ENCODE measurements around the gene ACSF3.

Gene ACSF3

GRCh38 chr16:89134269-89134668 lies 40.6 kb downstream of the ACSF3 start:
- in situ Hi-C loops (cut with HindIII; ENCODE audit: low pct_ligation_motif_present, low pct_unique_long_range_greater_than_20kb, low sequenced_read_pairs) = no loop called here
- no peak for DNase-seq

- in situ Hi-C loops (cut with HindIII; ENCODE audit: low pct_ligation_motif_present, low pct_unique_long_range_greater_than_20kb, low sequenced_read_pairs) = no loop called here
- no peak for DNase-seq
These were observed 41.5 kb downstream of the ACSF3 start for GRCh38 chr16:89135166-89135565.

- in situ Hi-C loops (cut with HindIII; ENCODE audit: low pct_ligation_motif_present, low pct_unique_long_range_greater_than_20kb, low sequenced_read_pairs) = no loop called here
- no peak for DNase-seq
These were observed 42.5 kb downstream of the ACSF3 start for GRCh38 chr16:89135971-89136765.

- no peak for DNase-seq
- in situ Hi-C loops (cut with HindIII; ENCODE audit: low pct_ligation_motif_present, low pct_unique_long_range_greater_than_20kb, low sequenced_read_pairs) = no loop called here
These were observed 43.3 kb downstream of the ACSF3 start for GRCh38 chr16:89136931-89137330.

- in situ Hi-C loops (cut with HindIII; ENCODE audit: low pct_ligation_motif_present, low pct_unique_long_range_greater_than_20kb, low sequenced_read_pairs) = no loop called here
- no peak for DNase-seq
These were observed 44.2 kb downstream of the ACSF3 start for GRCh38 chr16:89137666-89138512.

GRCh38 chr16:89138513-89138795 lies 44.8 kb downstream of the ACSF3 start:
- DNase-seq = no peak
- in situ Hi-C loops (cut with HindIII; ENCODE audit: low pct_ligation_motif_present, low pct_unique_long_range_greater_than_20kb, low sequenced_read_pairs) = no loop called here

- DNase-seq = no peak
- in situ Hi-C loops (cut with HindIII; ENCODE audit: low pct_ligation_motif_present, low pct_unique_long_range_greater_than_20kb, low sequenced_read_pairs) = no loop called here
These were observed 45.3 kb downstream of the ACSF3 start for GRCh38 chr16:89138843-89139520.

- in situ Hi-C loops (cut with HindIII; ENCODE audit: low pct_ligation_motif_present, low pct_unique_long_range_greater_than_20kb, low sequenced_read_pairs) = no loop called here
- DNase-seq = no peak
These were observed 46.3 kb downstream of the ACSF3 start for GRCh38 chr16:89139907-89140361.

- no peak for DNase-seq
- in situ Hi-C loops (cut with HindIII; ENCODE audit: low pct_ligation_motif_present, low pct_unique_long_range_greater_than_20kb, low sequenced_read_pairs) = no loop called here
These were observed 46.7 kb downstream of the ACSF3 start for GRCh38 chr16:89140401-89140800.

GRCh38 chr16:89140981-89141883 lies 47.6 kb downstream of the ACSF3 start:
- no peak for DNase-seq
- in situ Hi-C loops (cut with HindIII; ENCODE audit: low pct_ligation_motif_present, low pct_unique_long_range_greater_than_20kb, low sequenced_read_pairs) = no loop called here

GRCh38 chr16:89141884-89142267 lies 48.2 kb downstream of the ACSF3 start:
- in situ Hi-C loops (cut with HindIII; ENCODE audit: low pct_ligation_motif_present, low pct_unique_long_range_greater_than_20kb, low sequenced_read_pairs) = no loop called here
- no peak for DNase-seq

GRCh38 chr16:89142474-89143195 lies 49.0 kb downstream of the ACSF3 start:
- in situ Hi-C loops (cut with HindIII; ENCODE audit: low pct_ligation_motif_present, low pct_unique_long_range_greater_than_20kb, low sequenced_read_pairs) = no loop called here
- DNase-seq = no peak

- DNase-seq = no peak
- in situ Hi-C loops (cut with HindIII; ENCODE audit: low pct_ligation_motif_present, low pct_unique_long_range_greater_than_20kb, low sequenced_read_pairs) = no loop called here
These were observed 49.6 kb downstream of the ACSF3 start for GRCh38 chr16:89143201-89143741.

GRCh38 chr16:89143911-89144675 lies 50.4 kb downstream of the ACSF3 start:
- no peak for DNase-seq
- in situ Hi-C loops (cut with HindIII; ENCODE audit: low pct_ligation_motif_present, low pct_unique_long_range_greater_than_20kb, low sequenced_read_pairs) = no loop called here

- DNase-seq = no peak
- in situ Hi-C loops (cut with HindIII; ENCODE audit: low pct_ligation_motif_present, low pct_unique_long_range_greater_than_20kb, low sequenced_read_pairs) = no loop called here
These were observed 51.0 kb downstream of the ACSF3 start for GRCh38 chr16:89144681-89145080.

- in situ Hi-C loops (cut with HindIII; ENCODE audit: low pct_ligation_motif_present, low pct_unique_long_range_greater_than_20kb, low sequenced_read_pairs) = no loop called here
- DNase-seq = no peak
These were observed 51.9 kb downstream of the ACSF3 start for GRCh38 chr16:89145406-89146161.
